K562 (cell line): Measurements from ENCODE around the gene OR52K1. TPM values are rescaled to one million over a fixed set of nuclear protein-coding genes. Genes with fewer than 3 reads are reported as not detected.

ENCODE experiments used
- ATAC-seq: fragments of 200-7000 bp; cut with Tn5 transposase; 3 replicates; pipeline ENCODE4 v1.9.1; 2020; ENCODE audit warnings: moderate library complexity
- BruUV-seq: library from RNA; stranded (reverse); fragments of 400-500 nt; replicated peaks from 2 replicates; lab custom pipeline; 2021; lab: Mats Ljungman, UMichigan
- CTCF ChIA-PET: fragments of 300-600 bp; formaldehyde crosslinking; extraction: SDS; loops from one replicate; lab custom pipeline; 2021; ENCODE audit warnings: low intra/inter-chr PET ratio; lab: Yijun Ruan, JAX
- POLR2A ChIA-PET: fragments of 300-600, 350-650 bp; sonication (Branson Sonifier 250); formaldehyde crosslinking; extraction: SDS; loops from one replicate; lab custom pipeline; 2021; ENCODE audit warnings: antibody characterized with exemption, inconsistent platforms; lab: Yijun Ruan, JAX
- DNase-seq, 4 experiments: peaks; one replicate each; pipeline versions ENCODE4 v3.0.0 to v3.0.0-alpha.2; 2011 to 2018; ENCODE audit warnings: low spot score in 3 of 4, mixed read lengths in 3 of 4; ENCODE audit errors: extremely low read depth in 1 of 4
- FAIRE-seq: peaks from 2 replicates; lab custom pipeline; 2011; peaks lifted over from hg19 to GRCh38; lab: Jason Lieb, UNC
- H2AFZ ChIP-seq: 2 replicates; pipeline ENCODE4 v1.6.0; 2011; ENCODE audit warnings: low read depth, low read length, control low read depth, inconsistent platforms
- H3K27ac ChIP-seq: fragments of 200-600 bp; 3 replicates; pipeline ENCODE4 v1.8.0; 2011; ENCODE audit warnings: low read depth, mild to moderate bottlenecking, control low read depth, inconsistent platforms, low read length, moderate library complexity, mixed read lengths; ENCODE audit errors: extremely low read depth
- H3K27me3 ChIP-seq, 2 experiments: fragments of 300-600 bp in 1 of 2; 2 replicates in 1 of 2; 3 replicates in 1 of 2; pipeline versions ENCODE4 v1.6.0 to v1.8.0; 2011; ENCODE audit warnings: inconsistent platforms in 2 of 2, low read length in 2 of 2, mild to moderate bottlenecking in 1 of 2, mixed read lengths in 1 of 2, moderate library complexity in 1 of 2; ENCODE audit not compliant: control insufficient read depth in 2 of 2, insufficient read depth in 2 of 2
- H3K36me3 ChIP-seq: fragments of 300-600 bp; 3 replicates; pipeline ENCODE4 v1.8.0; 2011; ENCODE audit warnings: mild to moderate bottlenecking, low read length, inconsistent platforms; ENCODE audit not compliant: control insufficient read depth, insufficient read depth
- H3K4me1 ChIP-seq, 2 experiments: fragments of 200-600 bp in 1 of 2; replicated peaks in 1 of 2; 2 replicates in 1 of 2; 3 replicates in 1 of 2; pipeline versions ENCODE4 v1.5.1 to v1.8.0; 2011; ENCODE audit warnings: inconsistent platforms in 2 of 2, low read length in 2 of 2, mild to moderate bottlenecking in 1 of 2, mixed read lengths in 1 of 2, moderate library complexity in 1 of 2; ENCODE audit not compliant: control insufficient read depth in 2 of 2, insufficient read depth in 2 of 2
- H3K4me2 ChIP-seq: 2 replicates; pipeline ENCODE4 v1.6.1; 2011; ENCODE audit warnings: low read length, control low read depth, inconsistent platforms, mixed read lengths; ENCODE audit not compliant: insufficient read depth
- H3K4me3 ChIP-seq: fragments of 200-600 bp; sonication (generic), shearing (Covaris generic); 2 replicates; pipeline ENCODE4 v1.5.1; 2016; ENCODE audit warnings: control low read depth, inconsistent platforms
- H3K79me2 ChIP-seq: fragments of 200-600 bp; 3 replicates; pipeline ENCODE4 v1.8.0; 2011; ENCODE audit warnings: low read length, inconsistent platforms; ENCODE audit not compliant: control insufficient read depth, insufficient read depth
- H3K9ac ChIP-seq, 2 experiments: 2 replicates each; pipeline versions ENCODE4 v1.6.0 to v1.6.1; 2011; ENCODE audit warnings: low read depth in 2 of 2, low read length in 2 of 2, control low read depth in 1 of 2, inconsistent platforms in 1 of 2, mild to moderate bottlenecking in 1 of 2, mixed read lengths in 1 of 2; ENCODE audit not compliant: insufficient read depth in 1 of 2
- H3K9me1 ChIP-seq: one replicate; pipeline ENCODE4 v1.6.0; 2011; ENCODE audit warnings: inconsistent platforms, mild to moderate bottlenecking, low read length, moderate library complexity; ENCODE audit not compliant: control insufficient read depth, insufficient read depth
- H3K9me3 ChIP-seq: replicated peaks from 2 replicates; pipeline ENCODE4 v1.5.1; 2011; ENCODE audit warnings: low read depth, low read length, inconsistent platforms; ENCODE audit not compliant: control insufficient read depth, insufficient read depth
- H4K20me1 ChIP-seq: replicated peaks from 2 replicates; pipeline ENCODE4 v1.6.1; 2011; ENCODE audit warnings: low read length, inconsistent platforms, mixed read lengths; ENCODE audit not compliant: control insufficient read depth, insufficient read depth
- CBX5 ChIP-seq: IDR thresholded peaks from 2 replicates; pipeline ENCODE4 v1.6.1; 2014; ENCODE audit warnings: low read depth, borderline replicate concordance
- CEBPG ChIP-seq, 3 experiments: fragments of 200-800 bp in 1 of 3; sonication (Bioruptor generic) in 1 of 3; sonication (generic) in 1 of 3; formaldehyde crosslinking in 1 of 3; IDR thresholded peaks in 2 of 3; conservative IDR thresholded peaks in 1 of 3; 2 replicates each; pipeline versions ENCODE4 v1.6.1 to v1.8.0; 2016 to 2022; ENCODE audit warnings: missing compliant biosample characterization in 2 of 3, missing genetic modification characterization in 2 of 3, mild to moderate bottlenecking in 1 of 3, missing genetic modification reagents in 1 of 3
- FOXK1 ChIP-seq: sonication (generic); formaldehyde crosslinking; IDR thresholded peaks from 2 replicates; pipeline ENCODE4 v1.8.0; 2022; ENCODE audit warnings: missing genetic modification reagents, mild to moderate bottlenecking, borderline replicate concordance
- GATAD2A ChIP-seq: fragments of 450-650 bp; IDR thresholded peaks from 2 replicates; pipeline ENCODE4 v1.6.1; 2017
- IFI16 ChIP-seq: fragments of 250-450 bp; sonication (Bioruptor Pico); IDR thresholded peaks from 2 replicates; pipeline ENCODE4 v2.1.2; 2022; ENCODE audit warnings: mild to moderate bottlenecking, inconsistent platforms
- IRF2 ChIP-seq: sonication (generic); formaldehyde crosslinking; IDR thresholded peaks from 2 replicates; pipeline ENCODE4 v1.8.1; 2022; ENCODE audit warnings: mild to moderate bottlenecking, missing genetic modification reagents
- KAT7 ChIP-seq: sonication (generic); formaldehyde crosslinking; IDR thresholded peaks from 2 replicates; pipeline ENCODE4 v1.8.0; 2022; ENCODE audit warnings: missing genetic modification reagents, mild to moderate bottlenecking, borderline replicate concordance
- KHSRP ChIP-seq: fragments of 450-650 bp; IDR thresholded peaks from 2 replicates; pipeline ENCODE4 v1.6.1; 2017
- PHB2 ChIP-seq: fragments of 450-650 bp; IDR thresholded peaks from 2 replicates; pipeline ENCODE4 v1.6.1; 2017; ENCODE audit warnings: low read depth
- PRDM10 ChIP-seq: fragments of 450-650 bp; IDR thresholded peaks from 2 replicates; pipeline ENCODE4 v1.6.1; 2018; ENCODE audit not compliant: partially characterized antibody
- ZFPM2 ChIP-seq: fragments of 250-450 bp; sonication (Bioruptor Pico); IDR thresholded peaks from 2 replicates; pipeline ENCODE4 v1.5.1; 2022; ENCODE audit warnings: mild to moderate bottlenecking
- ZMIZ1 ChIP-seq, 2 experiments: fragments of 150-350 bp in 1 of 2; IDR thresholded peaks; 2 replicates each; pipeline ENCODE4 v1.6.1; 2012 to 2016; ENCODE audit warnings: low read depth in 2 of 2, low read length in 2 of 2, mild to moderate bottlenecking in 1 of 2, moderate library complexity in 1 of 2
- ZNF408 ChIP-seq: fragments of 250-450 bp; sonication (Bioruptor Pico); IDR thresholded peaks from 2 replicates; pipeline ENCODE4 v1.4.0; 2020; ENCODE audit warnings: low read depth, mild to moderate bottlenecking, moderate library complexity
- ZNF589 ChIP-seq: fragments of 200-800 bp; sonication (Bioruptor generic); IDR thresholded peaks from 2 replicates; pipeline ENCODE4 v1.6.1; 2016; ENCODE audit warnings: low read depth, missing genetic modification characterization, missing compliant biosample characterization
- WGBS: fragments of 100-300 bp; shearing (Covaris generic); methylation state at CpG from one replicate; pipeline ENCODE4 v1.1.6; 2016; ENCODE audit warnings: low coverage, mixed read lengths; ENCODE audit not compliant: insufficient coverage; ENCODE audit errors: missing lambda C conversion rate; 5-methylcytosine and 5-hydroxymethylcytosine counted together
- in situ Hi-C: fragments of 300-500 bp; cut with MboI; formaldehyde crosslinking; loops from 4 replicates; pipeline ENCODE4 v1.15.0; 2018; ENCODE audit warnings: inconsistent platforms, mixed read lengths
- intact Hi-C: fragments of 100-400 bp; cut with micrococcal nuclease; formaldehyde crosslinking; loops from 2 replicates; pipeline ENCODE4 v1.14.2; 2022
- polyA plus RNA-seq, 8 experiments: library from polyadenylated mRNA; depleted of rRNA in 4 of 8; stranded (reverse) in 5 of 8; unstranded in 3 of 8; fragments of >200 nt; fragmentation: Nextera tagmentation in 2 of 8; fragmentation: Illumina TruSeq in 1 of 8; extraction: Ambion mirVana in 2 of 8; extraction: Trizol in 1 of 8; gene quantifications; 2 replicates each; pipeline versions ENCODE4 v1.2.1 to v1.2.3, GENCODE V29; 2011 to 2014; ENCODE audit warnings: inconsistent platforms in 1 of 8, missing spikeins in 1 of 8
- total RNA-seq, 7 experiments: library from RNA; depleted of rRNA in 6 of 7; stranded (reverse); fragments of >200 nt in 6 of 7; fragmentation: Illumina TruSeq in 2 of 7; extraction: Trizol in 2 of 7; gene quantifications; 2 replicates each; pipeline versions ENCODE4 v1.2.1 to v1.2.3, GENCODE V29; 2011 to 2021; ENCODE audit warnings: low replicate concordance in 1 of 7

OR52K1 gene
- total and polyA plus RNA-seq, 9 of the 15 experiments (the other 6 are each of a cell fraction or from before 2014, with no cell fraction given): not detected

DNA sequence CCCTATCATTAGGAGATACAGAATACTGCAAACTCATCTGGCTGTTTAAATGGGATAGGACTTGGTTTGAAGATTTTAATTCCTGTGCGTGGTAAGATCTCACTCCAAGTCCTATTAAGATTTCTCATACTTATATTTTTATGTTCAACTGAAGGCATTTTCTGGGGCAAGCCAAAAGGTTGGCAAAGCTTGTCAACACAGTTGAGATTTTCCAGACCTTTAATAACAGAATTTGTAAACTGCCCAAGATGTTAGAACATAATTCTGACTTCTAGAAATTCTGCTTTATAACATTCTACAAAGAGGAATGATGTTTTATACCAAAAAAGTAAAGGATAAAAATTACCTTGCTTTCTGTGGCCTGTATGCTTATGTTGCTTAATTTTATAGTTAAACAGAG, 31.8 kb downstream of the OR52K1 start:
- in situ Hi-C loops: no loop called here
- Histone ChIP-seq H3K9me3 (no peaks in the 10 kb centered on the region), H3K9me1 (no peaks in the 10 kb centered on the region), H3K79me2 (no peaks in the 10 kb centered on the region), H3K27me3 (peaks cover 0 to 4% of the 10 kb centered on the region in 2 experiments; a peak in 3 of 5 replicates), H3K4me3 (no peak overlapping the region), H3K27ac (no peak overlapping the region), H3K4me2 (no peak overlapping the region), H2AFZ (no peak overlapping the region), H4K20me1 (no peaks in the 10 kb centered on the region), H3K4me1 (no peaks in the 10 kb centered on the region), H3K9ac (no peak overlapping the region), H3K36me3 (no peaks in the 10 kb centered on the region)
- ChIA-PET CTCF (no interaction called here), POLR2A (no interaction called here)
- no TSS peak for BruUV-seq
- no peak for DNase-seq
- no peak for FAIRE-seq
- 0% methylated on average over 1 of the region's 1 CpG for WGBS
- TF ChIP-seq KHSRP (no peak), IRF2 (no peak), IFI16 (CRISPR knock-in tag) (no peak), PHB2 (no peak), KAT7 (CRISPR knock-in tag) (no peak), FOXK1 (no peak), ZFPM2 (no peak), ZMIZ1 (IDR thresholded peaks at IDR 0.05; ENCODE audit: low read depth in 2 of 2, low read length in 2 of 2) (no peak), ZNF408 (CRISPR knock-in tag) (no peak), ZNF589 (CRISPR knock-in tag) (no peak), CEBPG (CRISPR knock-in tag; IDR thresholded peaks at IDR 0.05) (no peak), CEBPG (tag; conservative IDR thresholded peaks at IDR 0.05 in 1 of 2, IDR thresholded peaks at IDR 0.05 in 1 of 2) (no peak), PRDM10 (no peak), GATAD2A (no peak), CBX5 (no peak)
- intact Hi-C loops: no loop called here
- no peak for ATAC-seq
